CD4-positive, alpha-beta T cell treated with Interleukin-17A for 4 hours (primary cell): ENCODE data around the gene PSMA3.

ENCODE experiments used
- DNase-seq: peaks from one replicate; pipeline ENCODE4 v3.0.0-alpha.2; 2020; ENCODE audit warnings: mixed read lengths

PSMA3 gene

GRCh38 chr14:58272588-58273372, 28.1 kb downstream of the PSMA3 start:
- DNase-seq, result no peak

- DNase-seq, result no peak
These were observed 30.2 kb downstream of the PSMA3 start for GRCh38 chr14:58274881-58275280.

GRCh38 chr14:58275527-58276190, 31.0 kb downstream of the PSMA3 start:
- no peak for DNase-seq

GRCh38 chr14:58276208-58276607, 31.6 kb downstream of the PSMA3 start:
- no peak for DNase-seq

- DNase-seq, result no peak
These were observed 33.5 kb downstream of the PSMA3 start for GRCh38 chr14:58278177-58278576.

GRCh38 chr14:58280954-58281787, 36.5 kb downstream of the PSMA3 start:
- DNase-seq, result peak; percentile 29

GRCh38 chr14:58281969-58282368, 37.3 kb downstream of the PSMA3 start:
- DNase-seq, result no peak

- no peak for DNase-seq
These were observed 38.4 kb downstream of the PSMA3 start for GRCh38 chr14:58282925-58283593.

- no peak for DNase-seq
These were observed 39.1 kb downstream of the PSMA3 start for GRCh38 chr14:58283730-58284129.

- no peak for DNase-seq
These were observed 40.5 kb downstream of the PSMA3 start for GRCh38 chr14:58285132-58285531.

- DNase-seq, result no peak
These were observed 43.0 kb downstream of the PSMA3 start for GRCh38 chr14:58287607-58288042.

- no peak for DNase-seq
These were observed 43.6 kb downstream of the PSMA3 start for GRCh38 chr14:58288106-58288792.

GRCh38 chr14:58291646-58292045, 47.0 kb downstream of the PSMA3 start:
- DNase-seq, result no peak

- no peak for DNase-seq
These were observed 47.5 kb downstream of the PSMA3 start for GRCh38 chr14:58292187-58292586.

GRCh38 chr14:58294201-58294600, 49.6 kb downstream of the PSMA3 start:
- DNase-seq, result no peak

- DNase-seq, result no peak
These were observed 52.1 kb downstream of the PSMA3 start for GRCh38 chr14:58296726-58297125.

- no peak for DNase-seq
These were observed 52.7 kb downstream of the PSMA3 start for GRCh38 chr14:58297412-58297761.

- DNase-seq, result peak; percentile 98
These were observed 53.3 kb downstream of the PSMA3 start for GRCh38 chr14:58297762-58298476.

GRCh38 chr14:58298477-58299400, 54.1 kb downstream of the PSMA3 start, which contains the start of gene ARID4A:
ARID4A (plus strand) TSS chr14:58298555; CDS start chr14:58299855, 1,300 bp downstream.
- DNase-seq, result peak; percentile 83
